ENCODE measurements around the gene GCH1.
"Not testable (repeated sequence)": the region's sequence is repeated elsewhere in the genome, so short reads cannot be mapped to it uniquely, and the experiment has no call there.

Gene GCH1, protein sequence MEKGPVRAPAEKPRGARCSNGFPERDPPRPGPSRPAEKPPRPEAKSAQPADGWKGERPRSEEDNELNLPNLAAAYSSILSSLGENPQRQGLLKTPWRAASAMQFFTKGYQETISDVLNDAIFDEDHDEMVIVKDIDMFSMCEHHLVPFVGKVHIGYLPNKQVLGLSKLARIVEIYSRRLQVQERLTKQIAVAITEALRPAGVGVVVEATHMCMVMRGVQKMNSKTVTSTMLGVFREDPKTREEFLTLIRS

DNA sequence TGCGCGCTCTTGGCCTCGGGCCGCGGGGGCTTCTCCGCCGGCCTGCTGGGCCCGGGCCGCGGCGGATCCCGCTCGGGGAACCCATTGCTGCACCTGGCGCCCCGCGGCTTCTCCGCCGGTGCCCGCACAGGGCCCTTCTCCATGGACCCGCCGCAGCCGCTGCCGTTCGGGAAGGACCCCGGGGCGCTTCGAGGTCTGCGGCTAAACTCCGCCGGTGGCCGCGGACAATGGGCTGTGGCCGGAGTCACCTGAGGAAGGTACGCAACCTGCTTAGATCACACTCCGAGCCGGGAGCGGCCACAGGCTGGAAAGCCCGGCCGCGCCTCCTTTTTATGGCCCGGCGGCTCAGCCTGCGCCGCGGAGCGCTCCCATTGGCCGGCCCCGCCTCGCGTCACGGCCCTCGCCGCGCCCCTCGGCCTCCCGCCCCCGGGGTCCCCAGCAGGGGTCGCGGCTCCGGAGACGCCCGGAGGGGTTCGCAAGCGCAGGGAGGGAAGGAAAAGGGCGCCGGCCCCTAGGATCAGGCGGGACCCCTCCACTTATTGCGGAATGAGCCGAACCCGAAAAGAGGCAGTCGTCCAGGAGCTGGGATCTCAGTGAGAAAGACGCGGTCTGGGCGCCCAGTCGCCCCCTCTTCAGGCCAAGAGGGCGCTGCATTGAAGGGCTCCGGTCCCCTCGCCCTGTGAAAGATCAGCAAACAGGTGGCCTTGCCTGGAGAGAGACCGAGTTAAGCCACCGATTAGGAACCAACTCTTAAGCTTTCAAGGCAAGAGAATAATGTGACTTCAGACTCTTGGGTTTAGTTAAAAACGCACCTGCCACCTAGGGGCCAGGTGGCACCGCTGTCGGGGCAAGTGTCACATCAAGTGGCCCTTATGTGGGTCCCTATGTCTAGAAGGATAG, at the start of gene GCH1:
GCH1 (minus strand) TSS at position 306 of the 900 bp plus-strand sequence; CDS start at position 143, 163 bp downstream.
- peak; percentile 19 to 66 for DNase-seq

DNA sequence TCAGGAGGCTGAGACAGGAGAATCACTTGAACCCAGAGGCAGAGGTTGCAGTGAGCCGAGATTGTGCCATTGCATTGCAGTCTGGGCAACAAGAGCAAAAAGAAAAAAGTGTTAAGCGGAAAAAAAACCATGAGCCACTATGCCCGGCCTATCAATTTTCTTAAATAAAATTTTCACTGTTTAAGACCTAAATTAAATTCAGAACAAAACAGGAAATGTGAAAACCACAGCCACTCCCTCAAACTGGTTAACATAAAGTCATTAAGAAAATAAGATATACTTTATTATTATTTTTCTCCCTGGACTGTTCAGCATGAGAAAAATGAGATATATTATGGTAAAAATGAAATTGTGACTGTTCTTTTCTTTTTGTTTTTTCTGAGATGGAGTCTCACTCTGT, 44.6 kb upstream of the GCH1 start:
- DNase-seq = no peak

DNA sequence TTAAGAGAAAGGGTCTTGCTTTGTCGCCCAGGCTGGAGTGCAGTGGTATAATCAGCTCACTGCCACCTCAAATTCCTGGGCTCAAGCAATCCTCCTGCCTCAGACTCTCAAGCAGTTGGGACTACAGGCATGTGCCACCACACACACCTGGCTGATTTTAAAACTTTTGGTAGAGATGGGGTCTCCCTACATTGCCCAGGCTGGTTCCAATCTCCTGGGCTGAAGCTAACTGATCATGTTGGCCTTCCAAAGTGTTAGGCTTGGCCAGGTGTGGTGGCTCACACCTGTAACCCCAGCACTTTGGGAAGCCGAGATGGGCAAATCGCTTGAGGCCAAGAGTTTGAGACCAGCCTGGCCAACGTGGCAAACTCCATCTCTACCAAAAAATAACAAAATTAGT, 43.9 kb upstream of the GCH1 start:
- DNase-seq = no peak

DNA sequence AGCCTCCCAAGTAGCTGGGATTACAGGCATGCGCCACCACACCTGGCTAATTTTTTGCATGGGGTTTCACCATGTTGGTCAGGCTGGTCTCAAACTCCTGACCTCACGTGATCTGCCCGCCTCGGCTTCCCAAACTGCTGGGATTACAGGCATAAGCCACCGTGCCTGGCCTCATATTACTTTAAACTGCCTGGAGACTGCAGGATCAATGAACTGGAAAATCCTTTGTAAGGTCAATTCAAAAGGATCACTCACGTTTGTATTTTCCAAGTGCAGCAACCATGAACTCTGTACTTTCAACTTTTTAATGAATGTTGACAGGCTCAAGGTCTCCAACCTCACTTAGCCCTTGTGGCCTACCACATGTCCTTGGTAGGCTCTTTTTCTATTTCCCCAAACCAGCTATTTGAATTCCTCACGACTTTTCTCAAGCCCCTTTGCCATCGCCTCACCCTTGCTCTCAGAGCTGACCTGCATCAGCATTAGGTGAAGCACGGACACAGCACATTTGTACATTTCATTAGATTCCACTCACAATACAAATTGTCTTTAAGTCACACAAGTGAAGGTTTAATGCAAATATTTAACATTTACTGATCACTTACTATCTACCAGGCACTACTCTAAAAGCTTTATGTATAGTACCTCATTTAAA, 42.2 kb upstream of the GCH1 start:
- no peak for DNase-seq

DNA sequence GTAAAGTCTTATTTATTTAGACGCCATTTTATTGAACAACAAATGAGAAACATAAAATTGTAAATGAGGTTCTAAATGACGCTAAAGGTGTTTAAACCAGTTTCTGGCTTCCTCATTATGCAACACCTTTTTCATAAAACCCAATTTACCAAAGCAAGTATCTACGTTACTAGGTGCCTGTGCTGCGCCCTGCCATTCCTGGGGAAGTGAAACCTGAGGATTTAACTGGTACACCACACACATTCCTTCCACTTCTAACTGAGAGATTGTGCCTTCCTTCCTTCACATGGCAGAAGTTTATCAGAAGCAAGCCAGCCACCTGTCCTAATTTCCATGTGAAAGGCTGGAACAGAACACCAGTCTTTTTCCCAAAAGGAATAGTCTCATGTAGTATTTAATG, 40.3 kb upstream of the GCH1 start:
- no peak for DNase-seq

DNA sequence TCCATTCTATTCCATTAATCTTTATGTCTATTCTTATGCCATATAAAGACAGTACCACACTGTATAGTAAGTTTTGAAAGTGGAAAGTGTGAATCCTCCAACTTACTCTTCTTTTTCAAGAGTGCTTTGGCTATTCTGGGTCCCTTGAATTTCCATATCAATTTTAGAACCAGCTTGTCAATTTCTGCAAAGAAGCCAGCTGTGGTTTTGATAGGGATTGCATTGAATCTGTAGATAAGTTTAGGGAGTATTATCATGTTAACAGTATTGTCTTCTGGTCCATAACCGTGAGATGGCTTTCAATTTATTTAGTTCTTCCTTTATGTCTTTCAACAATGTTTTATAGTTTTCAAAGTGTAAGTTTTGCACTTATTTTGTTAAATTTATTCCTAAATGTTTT, 34.2 kb upstream of the GCH1 start:
- DNase-seq = no peak

DNA sequence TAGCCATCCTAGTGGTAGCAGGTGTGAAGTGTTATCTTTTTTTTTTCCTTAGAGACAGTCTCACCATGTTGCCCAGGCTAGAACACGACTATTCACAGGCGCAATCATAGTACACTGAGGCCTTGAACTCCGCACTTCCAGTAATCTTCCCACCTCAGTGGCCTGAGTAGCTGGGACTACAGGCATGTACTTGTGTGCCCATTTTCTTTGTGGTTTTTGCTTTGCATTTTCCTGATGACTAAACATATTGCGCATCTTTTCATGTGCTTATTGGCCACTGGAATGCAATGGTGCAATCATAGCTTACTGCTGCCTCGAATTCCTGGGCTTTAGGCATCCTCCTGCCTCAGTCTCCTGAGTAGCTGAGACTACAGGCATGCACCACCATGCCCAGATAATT, 33.3 kb upstream of the GCH1 start:
- no peak for DNase-seq

DNA sequence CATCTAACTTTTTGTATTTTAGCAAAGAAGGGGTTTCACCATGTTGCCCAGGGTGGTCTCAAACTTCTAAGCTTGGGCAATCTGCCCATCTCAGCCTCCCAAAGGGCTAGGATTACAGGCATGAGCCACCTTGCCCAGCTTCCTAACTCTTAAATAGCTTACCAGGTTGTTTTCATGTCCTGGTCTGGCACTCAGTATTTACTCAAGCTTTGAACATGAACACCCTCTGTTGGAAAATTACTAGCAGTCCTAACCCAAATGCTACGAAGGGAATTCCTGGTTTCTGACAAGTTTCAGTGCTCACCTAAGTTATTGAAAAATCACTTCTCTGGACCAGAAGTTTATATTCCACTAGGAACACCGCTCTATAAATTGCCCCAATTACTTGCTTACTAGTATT, 32.5 kb upstream of the GCH1 start:
- DNase-seq = no peak

DNA sequence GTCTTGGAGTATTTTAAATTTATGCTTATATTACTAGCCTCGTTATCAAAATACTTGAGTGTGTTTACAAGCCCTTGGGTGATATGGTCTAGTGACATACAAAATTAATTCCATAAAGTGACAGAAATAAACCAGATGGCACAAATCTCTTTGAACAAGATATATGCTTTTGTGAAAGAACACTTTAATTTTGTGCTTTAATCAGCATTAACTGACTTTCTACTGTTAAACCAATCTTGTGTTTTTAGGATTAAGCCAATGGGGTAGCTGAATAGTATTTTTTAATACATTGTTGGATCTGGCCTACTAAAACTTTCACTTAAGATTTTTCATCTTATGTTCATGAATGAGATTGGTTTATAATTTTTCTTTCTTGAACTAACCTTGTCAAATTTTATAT, 30.4 kb upstream of the GCH1 start:
- no peak for DNase-seq

DNA sequence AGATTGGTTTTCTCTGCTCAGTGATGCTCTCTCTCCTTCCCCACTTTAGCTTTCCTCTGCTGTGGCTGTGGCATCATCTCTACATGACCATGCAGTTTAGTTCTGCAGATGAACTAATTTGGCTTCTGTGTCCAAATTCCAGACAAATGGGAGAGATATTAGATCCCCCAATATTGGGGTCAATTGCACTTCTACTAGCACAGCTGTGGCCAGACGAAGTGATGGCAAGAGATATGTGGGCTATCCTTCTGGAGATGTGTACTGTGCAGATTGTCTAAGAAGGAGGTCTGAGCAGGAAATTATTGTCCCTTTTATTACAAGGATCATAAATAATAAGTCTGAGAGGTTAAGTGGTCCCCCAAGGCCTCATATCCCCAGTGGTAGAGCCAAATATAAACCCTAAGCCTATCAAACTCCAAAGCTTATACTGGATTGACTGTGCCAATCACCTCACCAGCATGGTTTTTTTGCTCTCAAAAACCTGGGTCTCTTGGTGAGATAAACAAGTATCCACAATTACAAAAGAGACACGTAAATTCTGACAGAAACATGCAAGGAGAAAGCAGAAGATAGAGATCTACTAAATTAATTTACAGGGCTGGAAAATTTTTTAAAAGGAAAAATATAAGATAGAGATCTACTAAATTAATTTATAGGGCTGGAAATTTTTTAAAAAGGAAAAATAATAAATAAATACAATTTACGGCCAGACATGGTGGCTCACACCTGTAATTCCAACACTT, 29.1 kb upstream of the GCH1 start:
- DNase-seq = no peak

DNA sequence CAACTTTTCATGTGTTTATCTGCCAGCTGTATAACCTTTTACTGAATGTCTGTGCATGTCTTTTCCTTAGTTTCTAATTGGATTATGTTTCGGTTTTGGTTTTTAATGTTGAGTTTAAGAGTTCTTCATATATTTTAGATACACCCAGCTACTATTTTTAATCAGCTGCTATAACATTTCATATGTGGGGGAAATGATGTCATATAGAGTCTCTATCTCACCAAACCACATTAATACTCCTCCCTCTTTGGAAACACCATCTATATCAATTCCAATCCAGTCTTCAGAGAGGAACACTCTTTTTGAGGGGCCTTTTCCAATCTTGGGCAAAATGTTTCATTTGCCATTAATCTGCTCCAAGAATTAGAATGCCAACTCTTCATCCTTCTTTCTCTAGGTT, 28.5 kb upstream of the GCH1 start:
- DNase-seq = no peak

DNA sequence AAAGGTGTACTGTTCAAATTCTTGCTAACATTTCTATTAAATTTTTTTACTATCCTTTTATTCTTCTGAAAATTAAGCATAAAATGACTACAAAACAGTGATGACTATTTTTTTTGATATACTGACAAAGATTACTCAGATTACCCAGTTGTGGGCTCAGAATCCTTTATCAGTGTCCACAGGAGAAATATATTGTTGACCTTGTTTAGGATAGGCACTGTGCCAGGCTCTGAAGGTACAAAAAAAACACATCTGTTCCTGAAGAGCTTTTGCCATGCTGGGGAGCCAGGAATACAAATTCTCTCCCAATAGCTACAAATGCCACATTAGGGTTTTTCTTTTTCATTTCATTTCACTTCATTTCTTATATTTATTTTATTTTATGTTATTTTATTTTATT, 26.9 kb upstream of the GCH1 start:
- no peak for DNase-seq

DNA sequence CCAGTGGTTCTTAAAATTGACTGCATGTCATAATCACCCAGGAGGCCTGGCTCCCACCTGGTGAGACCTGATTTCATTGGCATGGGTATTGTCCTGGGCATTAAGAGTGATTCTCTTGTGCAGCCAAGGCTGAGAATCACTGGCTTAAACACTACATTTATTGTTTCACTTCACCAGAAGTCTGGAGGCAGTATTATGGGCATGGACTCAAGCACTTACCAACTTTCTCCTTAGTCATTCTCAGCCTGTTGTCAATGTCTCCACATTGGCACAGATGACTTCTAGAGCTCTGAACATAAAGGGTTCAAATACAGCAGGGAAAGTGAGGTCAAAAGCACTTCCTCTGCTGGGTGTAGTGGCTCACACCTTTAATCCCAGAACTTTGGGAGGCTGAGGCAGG, 25.6 kb upstream of the GCH1 start:
- no peak for DNase-seq

DNA sequence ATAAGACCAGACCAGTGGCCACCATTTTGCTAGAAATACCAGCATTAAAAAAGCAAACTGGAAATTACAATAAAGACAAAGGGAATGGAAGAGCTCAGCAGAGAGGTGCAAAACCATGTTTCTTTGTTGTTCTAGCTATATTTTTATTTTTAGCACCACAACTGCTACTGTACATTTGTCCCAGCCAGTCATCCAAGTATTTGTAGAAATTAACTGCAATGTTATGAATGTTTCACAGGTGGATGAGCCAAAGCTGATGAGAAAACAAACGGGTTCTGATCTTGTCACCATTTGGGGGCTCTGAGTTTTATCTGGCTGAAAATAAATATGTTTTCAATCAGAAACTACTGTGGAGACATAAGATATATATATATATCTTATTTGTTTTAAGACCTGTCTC, 24.9 kb upstream of the GCH1 start:
- no peak for DNase-seq

DNA sequence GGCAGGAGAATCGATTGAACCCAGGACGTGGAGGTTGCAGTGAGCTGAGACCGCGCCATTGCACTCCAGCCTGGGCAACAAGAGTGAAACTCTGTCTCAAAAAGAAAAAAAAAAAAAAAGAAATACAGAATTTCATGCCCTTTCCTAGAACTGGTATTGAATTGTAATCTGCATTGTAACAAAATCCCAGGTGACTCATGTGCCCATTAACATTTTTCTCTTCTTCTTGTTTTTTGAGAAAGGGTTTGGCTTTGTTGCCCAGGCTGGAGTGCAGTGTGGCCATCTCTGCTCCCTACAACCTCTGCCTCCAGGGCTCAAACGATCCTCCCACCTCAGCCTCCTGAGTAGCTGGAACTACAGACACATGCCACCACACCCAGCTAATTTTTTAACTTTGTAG, 23.9 kb upstream of the GCH1 start:
- not testable (repeated sequence) for DNase-seq

DNA sequence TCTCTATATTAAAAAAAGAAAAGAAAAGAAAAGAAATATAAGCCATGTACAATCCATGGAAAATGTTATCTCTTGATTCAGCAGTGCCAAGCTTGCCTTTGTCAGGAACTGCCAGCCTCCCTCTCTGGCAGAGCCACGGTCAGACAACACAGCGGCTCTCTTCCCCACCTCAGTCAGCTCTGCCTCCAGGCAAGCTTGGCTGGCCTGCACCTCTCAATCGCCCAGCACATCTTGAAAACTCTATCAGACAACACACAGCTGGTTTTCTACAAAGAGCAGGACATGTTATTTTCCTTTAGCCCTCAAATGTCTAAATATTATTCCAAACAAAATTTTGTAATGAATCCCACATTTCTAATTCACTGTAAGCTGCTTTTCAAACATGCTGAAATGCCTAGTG, 20.0 kb upstream of the GCH1 start:
- no peak for DNase-seq

DNA sequence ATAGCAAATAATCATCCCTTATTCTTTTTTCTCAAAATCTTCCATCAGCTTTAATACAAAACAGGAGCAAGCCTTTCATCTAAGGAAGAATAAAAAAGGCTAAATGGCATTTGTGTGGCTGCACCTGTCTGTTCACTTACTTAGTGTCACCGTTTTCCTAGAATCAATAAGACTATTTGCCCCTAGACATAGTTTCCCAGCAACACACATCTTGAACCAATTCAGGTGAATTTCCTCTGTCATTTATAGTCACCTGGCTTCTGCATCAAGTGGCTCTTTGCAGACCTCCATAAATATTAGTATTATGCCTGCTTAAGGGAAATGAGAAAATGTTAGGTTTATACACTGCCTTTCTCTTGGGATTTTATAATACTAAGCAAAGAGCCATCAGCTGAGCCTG, 17.4 kb upstream of the GCH1 start:
- no peak for DNase-seq

DNA sequence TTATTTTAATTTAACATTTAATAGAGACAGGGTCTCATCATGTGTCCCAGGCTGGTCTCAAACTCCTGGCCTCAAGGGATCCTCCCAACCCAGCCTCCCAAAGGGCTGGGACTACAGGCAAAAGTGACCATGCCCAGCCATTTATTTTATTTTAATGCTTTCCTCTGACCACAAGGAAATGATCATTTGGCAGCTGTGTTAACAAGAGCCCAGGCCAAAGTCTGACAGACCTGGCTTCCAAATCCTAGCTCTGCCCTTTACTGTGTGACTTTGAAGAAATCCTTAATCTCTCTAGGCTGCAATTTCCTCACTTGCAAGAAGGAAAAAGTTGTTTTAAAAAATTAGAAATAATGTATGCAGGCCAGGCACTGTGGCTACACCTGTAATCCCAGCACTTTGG, 16.7 kb upstream of the GCH1 start:
- DNase-seq = no peak

DNA sequence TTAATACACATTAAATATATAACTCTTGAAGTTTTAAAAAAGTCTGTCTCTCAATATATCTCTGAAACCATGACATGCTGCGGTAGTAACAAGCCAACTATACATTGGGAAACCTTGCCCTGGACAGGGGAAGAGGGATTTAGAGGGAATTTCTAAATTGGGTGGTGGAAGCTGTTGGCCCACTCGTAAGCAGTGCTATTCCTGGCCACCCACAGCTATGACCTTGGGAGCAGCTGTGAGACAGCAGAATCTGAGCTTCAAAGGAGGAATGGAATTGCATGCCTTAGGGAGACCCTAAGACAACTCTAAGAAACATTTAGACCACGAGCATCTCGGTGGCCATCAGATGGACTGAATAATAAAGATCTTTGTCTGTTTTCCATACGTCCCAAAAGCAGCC, 15.8 kb upstream of the GCH1 start:
- DNase-seq = no peak

DNA sequence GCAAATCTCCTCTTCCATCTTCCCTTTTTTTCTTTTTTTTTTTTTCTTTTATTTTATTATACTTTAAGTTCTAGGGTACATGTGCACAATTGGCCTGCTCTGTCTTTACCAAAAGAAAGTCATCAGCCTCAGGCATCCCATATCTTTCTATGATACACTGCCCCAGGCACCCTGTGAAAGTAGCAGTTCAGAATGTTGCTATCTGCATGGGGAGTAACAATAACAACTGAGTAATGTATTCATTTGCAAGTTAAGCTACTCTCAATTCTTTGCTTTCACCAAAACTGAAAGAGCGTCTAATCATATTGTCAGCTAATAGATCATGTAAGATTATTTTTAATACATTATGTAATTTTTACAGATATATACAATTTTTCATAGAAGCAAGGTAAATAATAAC, 13.5 kb upstream of the GCH1 start:
- no peak for DNase-seq

DNA sequence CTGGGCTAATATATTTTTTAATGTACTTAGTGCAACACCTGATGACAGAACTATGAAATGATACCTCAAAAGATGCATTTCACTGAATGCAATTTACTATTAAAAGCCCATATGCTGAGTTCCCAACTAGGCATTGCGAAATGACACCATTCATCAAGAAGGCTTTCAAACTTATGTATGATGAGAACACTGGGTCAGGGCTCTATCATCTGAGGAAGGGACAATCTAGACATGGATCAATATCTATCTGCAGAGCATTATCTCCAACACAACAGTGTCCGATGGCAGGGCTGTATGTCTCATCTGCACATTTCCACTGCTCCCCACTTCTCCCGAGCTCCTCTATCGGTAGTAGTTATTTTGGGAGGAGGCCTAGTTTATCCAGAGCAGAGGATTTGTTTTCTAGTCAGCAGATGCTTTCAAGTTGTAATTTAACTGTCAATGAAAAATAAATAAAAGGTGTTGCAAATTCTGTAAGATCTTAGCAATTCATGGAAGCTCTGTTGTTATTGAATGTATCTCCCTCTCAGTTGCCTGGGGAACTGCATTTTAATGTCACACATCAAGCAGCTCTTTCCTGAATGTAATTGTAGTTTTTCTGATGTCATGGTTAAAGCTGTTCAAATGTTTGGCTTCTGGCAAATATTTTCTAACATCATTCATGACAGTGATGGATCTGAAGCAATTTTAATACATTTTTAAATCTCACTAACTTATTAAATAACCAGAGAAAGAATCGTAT, 7.4 kb upstream of the GCH1 start:
- DNase-seq = no peak

DNA sequence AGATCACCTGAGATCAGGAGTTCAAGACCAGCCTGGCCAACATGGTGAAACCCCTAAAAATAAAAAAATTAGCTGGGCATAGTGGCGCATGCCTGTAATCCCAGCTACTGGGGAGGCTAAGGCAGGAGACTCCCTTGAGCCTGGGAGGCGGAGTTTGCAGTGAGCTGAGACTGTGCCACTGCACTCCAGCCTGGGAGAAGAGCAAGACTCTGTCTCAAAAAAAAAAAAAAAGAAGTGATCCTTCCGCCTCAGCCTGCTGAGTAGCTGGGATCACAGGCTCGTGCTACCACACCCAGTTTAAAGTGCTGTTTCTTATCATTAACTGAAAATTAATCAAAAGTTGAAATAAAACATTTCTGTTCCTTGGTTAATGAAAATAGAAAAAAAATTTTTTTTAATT, 6.3 kb upstream of the GCH1 start:
- DNase-seq = not testable (repeated sequence)

DNA sequence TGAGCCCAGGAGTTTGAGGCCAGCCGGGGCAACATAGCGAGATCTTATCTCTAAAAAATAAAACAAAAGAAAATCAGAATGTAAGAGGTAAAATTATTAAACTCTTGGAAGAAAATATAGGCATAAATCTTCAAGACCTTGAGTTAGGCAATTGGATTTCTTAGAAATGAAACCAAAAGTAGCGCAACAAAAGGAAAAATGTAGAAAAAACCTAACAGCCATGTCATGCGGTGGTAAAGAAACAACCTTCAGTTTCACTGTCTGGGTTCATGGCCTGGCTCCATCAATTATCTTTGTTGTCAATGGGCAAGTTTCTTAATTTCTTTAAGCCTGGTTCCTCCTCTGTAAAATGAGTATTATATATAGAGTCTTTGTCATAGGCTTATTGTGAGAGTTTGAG, 5.6 kb upstream of the GCH1 start:
- DNase-seq = no peak
